Purkinje cell (primary cell): ENCODE results near the gene KRT76. TPM values are rescaled to one million over a fixed set of nuclear protein-coding genes. Genes with fewer than 3 reads are reported as not detected.

ENCODE experiments used
- polyA plus RNA-seq: library from polyadenylated mRNA; unstranded; fragments of >200 nt; fragmentation: Nextera tagmentation; gene quantifications from 2 replicates; pipeline ENCODE4 v1.2.1, GENCODE V29; 2014

Gene KRT76
- not detected in 2 replicates for polyA plus RNA-seq

GRCh38 chr12:52776913-52777395, at the start of gene KRT76:
Gene KRT76 (minus strand): TSS chr12:52777345. CDS start chr12:52777291, 54 bp downstream.

GRCh38 chr12:52813885-52814709, 37.0 kb upstream of the KRT76 start, which contains the start of gene KRT4:
Gene KRT4 (minus strand): TSS chr12:52814116. CDS start chr12:52814058, 58 bp downstream.

GRCh38 chr12:52795694-52796428, 18.7 kb upstream of the KRT76 start, which contains the start of gene KRT3:
Gene KRT3 (minus strand): TSS chr12:52796117. CDS start chr12:52796042, 75 bp downstream.

Other genes starting within 250 kb of the KRT76 start
- gene KRT71, start 224.2 kb downstream of the KRT76 start, polyA plus RNA-seq: not detected in 2 replicates
- gene KRT74, start 203.5 kb downstream of the KRT76 start, polyA plus RNA-seq: 0.35 and 0.92 TPM in 2 replicates
- gene KRT72, start 175.9 kb downstream of the KRT76 start, polyA plus RNA-seq: 2.1 and 5.0 TPM in 2 replicates
- not detected in 2 replicates for gene KRT73, start 158.8 kb downstream of the KRT76 start, polyA plus RNA-seq
- not detected in 2 replicates for gene KRT2, start 125.1 kb downstream of the KRT76 start, polyA plus RNA-seq
- not detected in 2 replicates for gene KRT1, start 96.9 kb downstream of the KRT76 start, polyA plus RNA-seq
- gene KRT77, start 73.8 kb downstream of the KRT76 start, polyA plus RNA-seq: not detected in 2 replicates
- not detected in 2 replicates for gene KRT3, start 18.8 kb upstream of the KRT76 start, polyA plus RNA-seq
- gene KRT4, start 36.8 kb upstream of the KRT76 start, polyA plus RNA-seq: not detected in 2 replicates
- gene KRT79, start 57.0 kb upstream of the KRT76 start, polyA plus RNA-seq: 0.81 TPM in 1 of 2 replicates, not detected in the other
- gene KRT78, start 71.6 kb upstream of the KRT76 start, polyA plus RNA-seq: not detected in 2 replicates
- not detected in 2 replicates for gene KRT8, start 127.7 kb upstream of the KRT76 start, polyA plus RNA-seq
- 0.25 TPM in 1 of 2 replicates, not detected in the other for gene KRT18, start 171.8 kb upstream of the KRT76 start, polyA plus RNA-seq
- 33.8 and 44.0 TPM in 2 replicates for gene EIF4B, start 229.1 kb upstream of the KRT76 start, polyA plus RNA-seq